Measurements from ENCODE around the gene NCK1.

The NCK1 gene

DNA sequence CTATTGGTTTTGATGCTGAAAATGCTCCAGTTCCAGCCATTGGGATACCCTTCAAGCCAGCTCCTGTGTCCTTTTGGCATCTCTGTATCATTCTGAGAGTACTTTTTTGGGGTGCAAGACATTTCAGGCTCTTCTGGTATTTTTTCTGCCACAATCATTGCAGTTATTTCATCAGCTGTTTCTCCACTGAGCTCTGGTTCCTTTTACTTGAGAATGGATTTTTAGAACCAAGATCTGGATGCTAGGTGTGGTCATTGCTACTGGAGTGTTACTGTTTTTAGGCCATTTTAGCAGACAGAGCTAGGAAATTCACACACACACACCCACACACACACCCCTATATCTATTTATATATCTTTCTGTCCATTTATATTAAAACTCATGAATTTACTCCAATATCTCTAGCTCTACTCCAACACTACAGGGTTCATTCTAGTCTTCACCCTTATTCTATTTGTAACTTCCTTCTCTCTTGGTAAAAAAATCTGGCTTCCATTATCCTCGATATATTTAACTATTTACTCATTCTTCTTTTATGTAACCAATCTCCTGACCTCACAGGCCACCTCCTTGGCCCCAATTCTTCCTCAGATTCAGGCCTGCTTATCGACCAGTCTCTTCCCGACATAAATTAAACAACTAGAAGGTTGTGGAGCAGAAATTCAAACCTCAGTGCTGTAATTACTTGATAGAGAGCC lies 26.0 kb upstream of the NCK1 start:
- Histone ChIP-seq H3K4me1 (peaks cover 20% of the 10 kb centered on the region), H3K27ac (no peak overlapping the region), H2AFZ (no peak overlapping the region)

DNA sequence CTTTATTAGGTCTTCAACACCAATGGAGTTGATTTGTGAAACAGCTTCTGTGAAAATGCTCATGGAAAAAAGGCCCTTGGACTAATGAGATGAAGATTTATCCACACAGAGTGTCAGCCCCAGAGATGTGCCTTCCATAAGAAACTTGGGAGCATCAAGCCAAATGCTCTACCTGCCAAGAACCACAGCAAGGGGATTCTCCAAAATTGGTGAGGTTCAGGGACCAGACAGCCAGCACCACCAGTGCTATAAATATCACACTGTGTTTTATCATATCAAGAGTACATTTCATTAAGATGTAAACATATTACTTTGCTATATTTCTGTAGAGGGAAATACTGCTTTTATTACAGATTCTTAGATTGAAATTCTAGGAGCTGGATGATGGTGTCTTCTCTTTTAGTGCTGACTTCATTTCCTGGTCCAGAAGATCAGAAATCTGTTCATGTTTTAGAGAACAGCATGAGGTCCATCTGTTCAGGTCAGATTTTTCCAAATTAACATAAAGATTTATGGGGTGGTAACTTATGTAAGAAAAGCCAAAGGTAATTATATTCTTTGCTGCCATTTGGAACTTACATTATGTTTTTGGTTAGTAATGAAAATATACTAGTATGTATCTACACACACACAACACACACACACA lies 25.4 kb upstream of the NCK1 start:
- no peak overlapping the region for H2AFZ ChIP-seq
- H3K27me3 ChIP-seq (ENCODE audit: control insufficient read depth, insufficient read depth, low read length): no peaks in the 10 kb centered on the region
- H3K4me3 ChIP-seq (ENCODE audit: low read depth, low read length): no peak overlapping the region
- no peak overlapping the region for H3K9ac ChIP-seq
- H3K4me2 ChIP-seq (ENCODE audit: low read length): no peak overlapping the region
- H3K27ac ChIP-seq: no peak overlapping the region
- peaks cover 14% of the 10 kb centered on the region for H3K4me1 ChIP-seq
- peaks cover 18% of the 10 kb centered on the region for H3K79me2 ChIP-seq
- H3K36me3 ChIP-seq (ENCODE audit: control insufficient read depth, insufficient read depth, low read length): no peaks in the 10 kb centered on the region
- no peaks in the 10 kb centered on the region for H3K9me3 ChIP-seq (ENCODE audit: control insufficient read depth, low read length)
- TF ChIP-seq, protein P1, sequence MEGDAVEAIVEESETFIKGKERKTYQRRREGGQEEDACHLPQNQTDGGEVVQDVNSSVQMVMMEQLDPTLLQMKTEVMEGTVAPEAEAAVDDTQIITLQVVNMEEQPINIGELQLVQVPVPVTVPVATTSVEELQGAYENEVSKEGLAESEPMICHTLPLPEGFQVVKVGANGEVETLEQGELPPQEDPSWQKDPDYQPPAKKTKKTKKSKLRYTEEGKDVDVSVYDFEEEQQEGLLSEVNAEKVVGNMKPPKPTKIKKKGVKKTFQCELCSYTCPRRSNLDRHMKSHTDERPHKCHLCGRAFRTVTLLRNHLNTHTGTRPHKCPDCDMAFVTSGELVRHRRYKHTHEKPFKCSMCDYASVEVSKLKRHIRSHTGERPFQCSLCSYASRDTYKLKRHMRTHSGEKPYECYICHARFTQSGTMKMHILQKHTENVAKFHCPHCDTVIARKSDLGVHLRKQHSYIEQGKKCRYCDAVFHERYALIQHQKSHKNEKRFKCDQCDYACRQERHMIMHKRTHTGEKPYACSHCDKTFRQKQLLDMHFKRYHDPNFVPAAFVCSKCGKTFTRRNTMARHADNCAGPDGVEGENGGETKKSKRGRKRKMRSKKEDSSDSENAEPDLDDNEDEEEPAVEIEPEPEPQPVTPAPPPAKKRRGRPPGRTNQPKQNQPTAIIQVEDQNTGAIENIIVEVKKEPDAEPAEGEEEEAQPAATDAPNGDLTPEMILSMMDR (IDR thresholded peaks at IDR 0.05): no peak

More for the DNA sequence above, 26.0 kb upstream of the NCK1 start:
- TF ChIP-seq, protein P1 (IDR thresholded peaks at IDR 0.05): no peak
- Histone ChIP-seq H3K36me3 (ENCODE audit: control insufficient read depth, insufficient read depth, low read length) (no peaks in the 10 kb centered on the region), H3K79me2 (peaks cover 25% of the 10 kb centered on the region), H3K4me2 (ENCODE audit: low read length) (no peak overlapping the region), H3K9me3 (ENCODE audit: control insufficient read depth, low read length) (no peaks in the 10 kb centered on the region), H3K4me3 (ENCODE audit: low read depth, low read length) (no peak overlapping the region), H3K9ac (no peak overlapping the region), H3K27me3 (ENCODE audit: control insufficient read depth, insufficient read depth, low read length) (no peaks in the 10 kb centered on the region)

DNA sequence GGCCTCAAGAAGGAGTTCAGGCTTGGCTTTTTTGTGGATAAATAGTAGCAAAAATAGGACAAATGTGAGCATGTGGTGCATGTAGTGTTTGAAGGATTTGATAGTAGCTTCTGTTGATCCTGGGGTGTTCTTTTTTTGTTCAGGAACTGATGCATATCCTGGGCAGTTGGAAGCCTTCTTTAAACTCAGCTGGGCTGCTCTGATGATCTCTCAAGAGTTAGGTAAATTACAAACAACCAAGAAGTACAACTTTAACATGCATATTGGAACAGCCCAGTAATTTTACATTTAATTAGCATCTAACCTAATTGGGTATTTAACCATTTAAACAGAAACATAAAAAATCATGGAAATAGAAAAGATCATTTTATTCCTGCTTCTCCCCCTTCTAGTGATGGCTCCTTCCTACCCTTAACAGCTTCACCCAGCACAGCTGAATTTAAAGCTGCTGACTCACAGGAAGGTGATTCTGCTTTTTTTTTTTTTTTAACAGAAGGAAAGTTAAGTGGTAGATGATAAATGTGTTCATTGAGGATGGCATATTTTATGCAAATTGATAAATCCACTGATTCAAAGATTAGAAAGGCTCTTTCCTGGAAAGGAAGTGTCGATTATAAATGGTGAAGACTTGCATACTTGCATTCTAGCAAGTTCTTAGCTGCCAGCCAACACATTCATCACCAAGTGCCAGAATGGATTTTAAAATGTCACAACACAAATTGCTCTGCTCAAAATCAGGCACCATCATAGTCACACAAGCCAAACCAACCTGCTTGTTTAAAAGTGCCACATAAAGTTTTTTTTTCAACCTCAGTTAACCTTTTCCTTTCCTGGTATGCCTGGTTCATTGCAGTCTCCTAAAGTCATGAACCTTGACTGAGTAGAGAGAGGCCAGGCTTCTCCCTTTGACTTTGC lies 23.1 kb upstream of the NCK1 start:
- no peak overlapping the region for H2AFZ ChIP-seq
- TF ChIP-seq, protein P1 (IDR thresholded peaks at IDR 0.05): no peak
- H3K9ac ChIP-seq: no peak overlapping the region
- no peaks in the 10 kb centered on the region for H3K27me3 ChIP-seq (ENCODE audit: control insufficient read depth, insufficient read depth, low read length)
- no peak overlapping the region for H3K27ac ChIP-seq
- no peak overlapping the region for H3K4me3 ChIP-seq (ENCODE audit: low read depth, low read length)
- H3K79me2 ChIP-seq: peaks cover 22% of the 10 kb centered on the region
- H3K36me3 ChIP-seq (ENCODE audit: control insufficient read depth, insufficient read depth, low read length): no peaks in the 10 kb centered on the region
- H3K4me2 ChIP-seq (ENCODE audit: low read length): no peak overlapping the region
- H3K4me1 ChIP-seq: peaks cover 13% of the 10 kb centered on the region
- no peaks in the 10 kb centered on the region for H3K9me3 ChIP-seq (ENCODE audit: control insufficient read depth, low read length)

DNA sequence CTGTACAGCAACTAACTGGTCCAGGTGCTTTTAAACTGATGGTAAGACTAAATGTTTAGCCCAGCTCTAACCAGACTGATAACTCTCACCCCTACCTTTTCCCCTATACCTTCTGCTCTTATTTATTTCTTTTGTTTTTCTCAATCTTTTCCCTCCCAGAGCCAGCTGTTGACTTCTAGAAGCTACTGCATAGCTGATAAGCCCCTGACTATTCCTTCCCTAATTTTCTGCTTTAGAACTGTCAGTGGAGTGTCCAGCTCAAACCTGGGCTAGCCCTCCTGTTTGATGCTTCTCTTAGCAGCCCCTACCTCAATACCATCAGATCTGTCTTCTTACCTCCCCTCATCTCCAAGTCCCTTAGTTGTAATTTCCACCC lies 22.5 kb upstream of the NCK1 start:
- no peaks in the 10 kb centered on the region for H3K27me3 ChIP-seq (ENCODE audit: control insufficient read depth, insufficient read depth, low read length)
- H3K9ac ChIP-seq: no peak overlapping the region
- H3K4me2 ChIP-seq (ENCODE audit: low read length): no peak overlapping the region
- peaks cover 13% of the 10 kb centered on the region for H3K4me1 ChIP-seq
- no peaks in the 10 kb centered on the region for H3K36me3 ChIP-seq (ENCODE audit: control insufficient read depth, insufficient read depth, low read length)
- H3K79me2 ChIP-seq: peaks cover 22% of the 10 kb centered on the region
- H3K27ac ChIP-seq: no peak overlapping the region
- no peaks in the 10 kb centered on the region for H3K9me3 ChIP-seq (ENCODE audit: control insufficient read depth, low read length)
- H2AFZ ChIP-seq: no peak overlapping the region
- H3K4me3 ChIP-seq (ENCODE audit: low read depth, low read length): no peak overlapping the region
- TF ChIP-seq, protein P1 (IDR thresholded peaks at IDR 0.05): no peak
